Measurements from ENCODE around the gene RAE1.

RAE1 gene

DNA sequence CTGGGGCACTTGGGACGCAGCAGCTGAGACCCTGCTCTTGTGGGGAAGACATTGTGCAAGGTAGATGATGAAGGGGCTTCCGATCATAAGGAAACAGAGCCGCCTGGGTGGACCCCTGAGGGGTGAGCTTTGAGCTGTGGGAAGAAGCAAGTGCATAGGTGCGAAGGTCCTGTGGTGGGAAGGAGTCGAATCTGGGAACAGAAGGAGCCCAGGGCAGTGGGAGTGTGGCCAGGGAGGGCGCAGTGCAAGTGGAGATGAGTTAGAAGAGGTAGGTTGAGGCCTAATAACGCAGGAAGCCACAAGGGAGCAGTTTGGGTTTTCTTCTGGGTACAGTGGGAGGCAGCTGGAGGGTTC lies 50.5 kb downstream of the RAE1 start:
- DNase-seq, result no peak

DNA sequence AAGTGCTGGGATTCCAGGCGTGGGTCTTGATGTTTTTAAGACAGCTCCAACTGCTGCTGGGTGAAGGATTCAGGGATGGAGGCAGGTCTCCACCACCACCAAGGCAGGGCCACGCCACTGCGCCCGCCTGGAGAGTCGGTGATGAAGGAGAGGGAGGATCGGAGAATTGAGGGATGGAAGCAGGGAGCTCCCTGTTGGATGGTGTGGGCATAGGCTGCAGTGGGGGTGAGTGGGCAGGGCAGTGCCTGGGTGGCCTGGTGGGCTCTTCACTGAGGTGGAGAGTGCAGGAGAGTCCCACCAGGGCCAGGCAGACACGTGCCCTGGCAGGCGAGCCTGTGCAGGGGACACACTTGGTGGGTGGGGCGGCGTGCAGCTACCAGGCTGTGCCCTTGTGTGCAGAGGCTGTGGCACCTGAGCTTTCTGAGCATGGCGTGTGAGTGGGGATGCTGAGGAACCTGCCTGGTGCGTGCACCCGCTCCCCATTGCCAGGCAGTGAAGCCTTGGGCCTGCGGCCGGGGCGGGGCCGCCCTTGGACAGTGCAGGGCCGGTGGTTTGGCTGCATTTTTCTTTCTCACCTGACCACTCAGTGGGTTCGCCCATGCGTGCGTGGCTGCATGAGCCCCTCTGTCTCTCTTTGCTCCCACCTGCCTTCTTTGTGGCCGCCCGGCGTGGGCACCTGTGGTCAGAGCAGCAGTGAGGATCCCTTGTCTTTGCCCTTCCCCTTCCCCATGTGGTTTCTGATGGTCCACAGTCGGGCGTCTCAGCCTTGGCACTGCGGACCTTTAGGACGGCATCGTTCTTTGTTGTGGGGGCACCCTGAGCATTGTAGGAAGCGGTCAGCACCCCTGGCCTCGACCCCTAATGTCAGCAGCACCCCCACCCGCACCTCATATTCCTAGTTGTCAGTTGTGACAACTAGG lies 51.4 kb downstream of the RAE1 start:
- no peak for DNase-seq

DNA sequence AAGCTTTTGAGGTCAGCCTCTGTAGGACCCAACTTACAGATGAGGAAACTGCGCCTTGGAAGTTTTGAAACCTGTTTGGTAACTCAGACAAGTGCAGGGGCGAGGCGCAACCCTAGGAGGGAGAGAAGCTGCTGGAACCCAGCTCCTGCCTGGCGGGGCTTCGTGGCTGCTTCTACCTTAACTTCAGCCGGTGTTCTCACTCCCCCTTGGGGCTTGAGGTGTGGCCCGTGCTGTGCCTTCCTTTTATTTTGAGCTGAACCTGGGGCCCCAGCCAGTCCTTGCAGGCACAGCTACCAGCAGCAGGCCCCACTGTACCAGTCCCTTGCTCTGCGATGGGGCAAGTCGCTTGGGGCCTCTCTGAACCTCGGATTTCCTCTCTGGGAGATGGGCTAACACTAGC lies 52.2 kb downstream of the RAE1 start:
- DNase-seq, result no peak

DNA sequence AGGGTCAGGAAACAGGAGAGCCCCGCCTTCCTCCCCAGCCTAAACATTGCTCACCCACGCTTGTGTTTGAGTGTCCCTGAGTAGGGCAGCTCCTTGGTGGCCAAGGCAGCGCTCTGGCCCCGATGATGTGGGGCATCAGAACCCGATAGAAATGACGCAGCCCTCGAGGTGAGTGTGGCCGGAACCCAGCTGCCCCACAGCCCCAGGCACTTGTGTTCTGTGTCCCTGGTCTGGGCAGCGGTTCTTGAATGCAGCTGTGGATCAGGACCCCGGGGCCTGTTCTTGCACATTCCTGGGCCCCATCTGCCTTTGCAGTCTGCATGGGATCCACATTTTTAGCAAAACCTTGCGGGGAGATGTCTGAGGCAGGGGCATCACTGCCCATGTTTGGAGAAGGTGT lies 53.0 kb downstream of the RAE1 start:
- DNase-seq, result no peak

DNA sequence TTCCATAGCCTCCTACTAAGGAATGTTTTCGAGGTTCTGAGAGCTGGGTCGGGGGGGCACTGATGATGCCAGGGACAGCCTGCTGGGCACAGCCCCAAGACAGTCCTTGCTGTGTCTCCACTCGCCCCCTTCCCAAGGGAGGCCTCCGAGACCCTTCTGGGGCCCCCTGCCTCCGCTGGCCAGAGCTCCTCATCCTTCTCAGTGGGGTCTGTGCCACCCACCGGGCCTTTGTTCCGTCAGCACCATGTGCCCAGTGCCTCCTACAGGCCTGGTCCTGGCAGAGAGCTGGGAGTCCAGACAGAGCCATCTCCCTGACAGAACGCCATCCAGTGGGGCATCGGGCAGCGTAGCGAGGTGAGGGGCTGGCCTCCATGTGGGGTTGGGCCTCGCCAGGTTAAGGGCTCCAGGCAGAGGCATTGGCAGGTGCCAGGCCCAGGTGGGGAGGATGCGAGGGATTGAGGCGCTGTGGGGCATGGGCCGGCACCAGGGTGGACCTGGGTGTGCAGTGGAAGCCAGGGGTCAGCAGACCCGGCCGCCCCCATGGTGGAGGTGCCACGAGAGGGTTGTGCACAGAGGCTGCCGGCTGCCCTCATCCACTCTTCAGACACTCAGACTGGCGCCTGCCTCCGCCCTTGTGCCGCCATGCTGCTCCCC lies 53.5 kb downstream of the RAE1 start:
- no peak for DNase-seq

DNA sequence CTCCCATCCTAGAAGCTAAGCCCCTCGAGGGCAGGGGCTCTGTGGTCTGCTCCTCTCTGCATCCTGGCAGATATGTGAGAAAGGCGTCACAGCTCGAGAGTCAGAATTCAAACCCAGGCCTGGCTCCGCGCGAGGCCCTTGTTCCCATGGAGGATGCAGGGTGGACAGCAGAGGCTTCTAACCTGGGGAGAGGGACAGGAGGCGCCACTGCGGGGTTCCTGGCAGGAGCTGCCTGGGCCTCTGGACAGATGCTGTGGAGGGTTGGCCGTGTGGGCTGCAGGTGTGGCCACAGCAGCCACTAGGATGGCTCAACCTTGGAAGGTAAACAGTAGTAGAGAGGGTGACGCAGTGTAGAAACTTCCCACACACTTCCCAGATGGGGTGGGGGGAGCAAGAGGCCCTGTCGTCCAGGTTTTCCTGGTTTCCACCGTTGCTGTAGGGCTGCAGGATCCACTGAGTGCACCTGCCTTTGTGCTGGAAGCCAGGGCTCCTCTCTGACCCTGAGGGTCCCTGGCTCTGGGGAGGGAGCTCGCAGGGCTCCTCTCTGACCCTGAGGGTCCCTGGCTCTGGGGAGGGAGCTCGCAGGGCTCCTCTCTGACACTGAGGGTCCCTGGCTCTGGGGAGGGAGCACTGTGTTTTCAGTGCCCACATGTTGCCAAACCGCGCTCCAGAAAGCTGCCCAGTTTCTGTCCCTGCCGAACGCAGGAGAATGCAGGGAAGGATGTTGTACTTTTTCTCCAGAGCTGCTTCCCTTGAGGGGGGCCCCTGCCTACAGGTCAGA lies 54.4 kb downstream of the RAE1 start:
- DNase-seq, result no peak

DNA sequence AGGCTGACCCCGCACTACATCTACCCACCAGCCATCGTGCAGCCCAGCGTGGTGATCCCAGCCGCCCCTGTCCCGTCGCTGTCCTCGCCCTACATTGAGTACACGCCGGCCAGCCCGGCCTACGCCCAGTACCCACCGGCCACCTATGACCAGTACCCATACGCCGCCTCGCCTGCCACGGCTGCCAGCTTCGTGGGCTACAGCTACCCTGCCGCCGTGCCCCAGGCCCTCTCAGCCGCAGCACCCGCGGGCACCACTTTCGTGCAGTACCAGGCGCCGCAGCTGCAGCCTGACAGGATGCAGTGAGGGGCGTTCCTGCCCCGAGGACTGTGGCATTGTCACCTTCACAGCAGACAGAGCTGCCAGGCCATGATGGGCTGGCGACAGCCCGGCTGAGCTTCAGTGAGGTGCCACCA lies 56.5 kb downstream of the RAE1 start:
- DNase-seq, result no peak

DNA sequence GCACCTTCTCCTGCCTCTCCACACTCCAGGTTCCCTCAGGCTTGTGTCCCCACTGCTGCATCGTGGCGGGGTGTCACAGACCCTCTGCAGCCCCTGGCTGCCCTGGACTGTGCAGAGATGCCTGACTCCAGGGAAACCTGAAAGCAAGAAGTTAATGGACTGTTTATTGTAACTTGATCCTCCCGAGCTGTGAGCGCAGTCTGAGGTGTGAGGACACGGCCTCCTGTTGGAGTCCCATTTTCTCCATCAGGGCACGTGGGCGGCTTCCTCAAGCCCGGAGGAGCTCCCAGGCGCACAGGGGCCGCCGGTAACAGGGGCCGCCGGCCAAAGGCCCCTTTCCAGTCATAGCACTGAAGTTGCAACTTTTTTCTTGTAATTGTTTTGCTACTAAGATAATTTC lies 57.1 kb downstream of the RAE1 start:
- no peak for DNase-seq

DNA sequence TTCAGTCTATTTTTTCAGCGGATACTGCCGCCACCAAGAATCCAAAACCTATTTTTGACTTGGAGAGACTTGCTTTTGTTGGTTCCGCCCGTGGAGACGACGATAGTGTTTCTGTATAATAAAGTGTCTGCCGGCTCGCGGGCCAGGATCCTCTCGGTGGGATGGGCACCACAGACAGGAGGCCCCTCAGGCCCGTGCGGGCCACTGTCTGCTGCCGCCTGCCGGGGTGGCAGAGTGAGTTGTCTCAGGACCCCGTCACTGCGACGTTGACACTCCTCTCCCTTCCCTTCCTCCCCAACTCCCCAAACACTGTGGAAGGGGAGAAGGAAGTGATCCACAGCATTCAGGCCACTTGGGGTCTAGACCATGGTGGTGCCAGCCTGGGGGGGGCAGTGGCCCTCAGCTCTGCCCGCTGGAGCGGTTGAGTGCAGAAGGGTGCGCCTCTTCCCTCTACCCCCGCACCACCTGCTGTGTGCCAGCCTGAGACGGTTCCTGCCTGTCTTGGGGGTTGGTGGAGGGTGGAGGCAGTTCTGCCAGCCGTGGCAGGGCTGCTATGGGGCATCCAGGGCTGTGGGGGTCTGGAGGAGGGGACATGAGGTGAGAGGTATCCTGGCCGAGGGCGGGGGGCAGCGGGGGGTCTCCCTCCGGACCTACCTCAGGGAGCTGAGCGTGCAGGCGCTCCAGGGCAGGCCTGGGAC lies 57.6 kb downstream of the RAE1 start:
- DNase-seq, result no peak

DNA sequence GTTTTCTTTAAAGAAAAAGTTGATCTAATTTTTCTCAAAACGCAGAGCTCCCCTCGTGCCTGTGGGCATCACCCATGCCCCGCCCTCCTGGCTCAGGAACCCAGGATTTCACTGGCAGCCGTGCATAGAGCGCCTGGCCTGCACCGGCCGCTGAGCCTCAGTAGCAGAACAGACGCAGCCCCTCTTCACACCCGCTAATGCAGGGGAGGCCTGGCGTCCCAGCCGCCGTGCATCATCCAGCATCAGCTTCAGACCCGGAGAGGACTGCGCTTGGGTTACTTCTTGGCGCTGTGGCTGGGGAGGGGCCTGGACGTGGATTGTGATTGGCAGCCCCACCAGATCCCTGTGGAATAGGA lies 58.2 kb downstream of the RAE1 start:
- no peak for DNase-seq

DNA sequence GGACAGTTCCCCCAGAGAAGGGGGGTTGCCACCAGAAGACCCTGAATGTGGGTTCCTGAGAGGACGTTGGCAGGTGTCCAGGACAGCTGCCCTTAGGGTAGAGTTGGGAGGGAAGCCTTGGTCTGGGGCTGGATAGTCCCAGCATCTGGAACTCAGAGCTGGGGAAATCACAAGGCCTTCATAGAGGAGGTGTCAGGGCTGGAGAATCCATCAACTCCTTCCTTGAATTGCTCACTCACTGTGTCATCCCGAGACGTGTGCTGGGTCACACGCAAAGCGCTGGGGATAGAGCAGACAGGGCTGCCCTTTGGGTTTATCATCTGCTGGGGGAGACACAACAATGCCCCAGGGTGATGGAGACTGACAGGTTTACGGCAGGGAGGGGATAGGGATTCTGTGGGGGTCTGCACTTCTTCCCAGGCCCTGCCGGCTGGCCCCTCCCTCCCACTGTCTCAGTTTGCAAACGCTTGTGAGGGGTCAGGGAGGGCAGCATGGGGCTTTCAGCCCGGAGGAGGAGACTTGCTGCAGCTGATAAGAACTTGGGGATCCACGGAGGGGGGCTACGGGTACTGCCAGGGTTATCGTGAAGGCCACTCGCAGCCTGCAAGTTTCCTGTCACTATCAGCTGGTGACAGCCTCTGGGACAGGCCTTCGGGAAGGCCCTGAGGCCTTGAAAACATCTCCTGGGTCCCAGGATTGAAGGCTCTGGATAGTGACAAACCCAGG lies 58.8 kb downstream of the RAE1 start:
- DNase-seq, result no peak

DNA sequence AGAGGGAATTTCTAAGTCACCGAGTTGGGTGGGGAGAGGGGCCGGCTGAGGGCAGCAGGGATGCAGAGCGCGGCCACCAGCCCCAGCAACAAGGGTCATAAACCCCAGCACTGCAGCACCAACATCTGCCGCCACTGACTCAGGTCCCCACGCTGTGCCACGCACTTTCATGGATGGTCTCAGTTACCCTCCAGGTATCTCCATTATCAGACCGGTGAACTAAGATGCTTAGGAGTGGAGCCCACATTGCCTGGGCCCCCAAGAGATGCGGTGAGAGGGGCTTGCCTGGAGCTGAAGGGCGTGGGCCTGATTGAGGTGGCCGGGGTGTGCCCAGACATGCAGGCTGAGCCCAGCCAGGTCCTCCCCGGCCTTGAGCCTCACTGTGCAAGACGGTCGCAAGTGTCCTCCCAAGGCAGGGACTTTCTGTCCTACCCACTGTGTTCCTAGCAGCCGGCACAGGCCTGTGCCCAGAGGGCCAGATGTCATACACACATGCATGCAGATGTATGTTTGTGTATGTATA lies 59.4 kb downstream of the RAE1 start:
- DNase-seq, result no peak

DNA sequence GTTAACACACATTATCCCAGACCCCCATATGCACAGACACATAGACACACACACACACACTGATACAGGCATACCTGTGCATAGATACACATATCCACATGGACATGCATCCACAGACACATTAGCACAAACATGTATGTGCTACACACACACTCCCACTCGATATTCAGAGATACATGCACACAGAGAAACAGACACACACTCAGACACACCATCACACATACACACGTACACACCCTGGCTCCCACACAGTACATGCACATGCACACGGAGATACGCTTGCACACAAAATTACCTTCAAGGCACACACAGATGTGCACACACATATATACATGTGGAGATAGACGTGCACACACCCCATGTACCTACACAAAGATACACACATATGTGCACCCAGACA lies 59.9 kb downstream of the RAE1 start:
- no peak for DNase-seq

DNA sequence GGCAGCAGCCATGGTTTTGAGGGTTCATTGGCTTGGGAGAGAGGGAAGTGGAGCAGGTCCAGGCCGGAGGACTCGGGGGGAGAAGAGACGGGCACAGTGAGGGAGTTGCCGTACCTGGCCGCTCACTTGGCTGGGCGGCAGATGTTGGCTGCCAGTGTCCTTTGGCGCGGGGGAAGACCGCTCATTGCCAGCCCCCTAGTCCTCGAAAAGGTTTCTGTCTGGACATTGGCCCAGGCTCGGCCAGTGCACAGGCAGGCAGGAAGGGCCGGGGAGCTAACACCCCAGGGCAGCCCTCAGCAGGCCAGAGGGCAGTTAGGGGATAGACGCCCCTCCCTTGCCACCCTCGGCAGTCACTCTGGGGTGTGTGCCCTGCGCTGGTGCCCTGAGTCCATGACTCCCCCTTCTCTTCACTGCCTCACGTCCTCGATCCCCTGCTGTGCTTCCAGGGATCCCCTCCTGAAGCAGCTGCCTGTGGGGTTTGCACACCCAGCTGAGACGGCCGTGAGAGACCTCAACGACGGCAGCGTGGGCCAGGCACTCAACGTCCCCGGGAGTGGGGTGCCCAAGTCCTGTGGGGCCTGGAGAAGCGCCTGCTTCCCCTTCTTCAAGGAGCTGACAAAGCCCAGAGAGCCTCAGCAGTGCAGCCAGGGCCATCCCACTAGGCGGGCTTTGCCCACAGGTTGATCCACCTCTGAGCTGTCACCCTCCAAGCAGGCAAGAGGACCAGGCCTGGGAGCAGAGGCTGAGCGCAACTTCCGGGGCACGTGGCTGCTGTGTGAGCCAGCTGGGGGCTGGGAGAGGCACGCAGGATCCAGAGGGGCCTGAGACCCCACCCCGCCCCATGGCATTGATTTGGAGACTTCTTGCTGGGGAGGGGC lies 60.6 kb downstream of the RAE1 start:
- no peak for DNase-seq

DNA sequence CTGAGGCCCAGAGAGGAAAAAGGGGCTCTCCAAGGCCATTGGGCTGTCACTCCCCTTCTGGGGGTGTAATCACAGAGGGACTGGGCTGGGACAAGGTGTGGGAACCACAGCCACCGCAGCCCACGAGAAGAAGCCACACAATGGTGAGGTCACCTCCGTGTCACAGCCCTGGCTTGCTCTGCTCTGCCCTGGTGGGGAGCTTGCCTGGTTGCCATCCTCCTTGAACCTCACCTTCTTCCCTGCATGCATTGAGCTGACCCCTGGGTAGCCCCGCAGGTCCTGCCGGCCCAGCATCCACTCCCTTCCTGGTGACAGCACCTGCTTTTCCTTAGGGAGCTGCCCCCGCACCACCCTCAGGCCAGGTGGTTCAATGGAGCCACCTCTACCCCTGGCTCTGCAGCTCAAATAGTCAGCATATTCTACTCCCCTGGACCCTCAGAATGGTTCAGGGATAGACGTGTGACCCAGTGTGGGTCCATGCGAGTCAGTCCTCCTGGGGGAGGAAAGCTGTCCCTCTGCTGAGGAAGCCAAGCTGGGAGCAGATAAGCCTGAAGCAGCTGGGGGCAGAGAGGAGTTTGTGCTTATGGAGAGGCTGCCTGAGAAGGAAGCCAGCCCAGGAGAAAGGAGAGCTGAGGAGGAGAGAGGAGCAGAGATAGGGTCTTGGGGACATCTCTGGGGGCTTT lies 61.4 kb downstream of the RAE1 start:
- DNase-seq, result no peak

DNA sequence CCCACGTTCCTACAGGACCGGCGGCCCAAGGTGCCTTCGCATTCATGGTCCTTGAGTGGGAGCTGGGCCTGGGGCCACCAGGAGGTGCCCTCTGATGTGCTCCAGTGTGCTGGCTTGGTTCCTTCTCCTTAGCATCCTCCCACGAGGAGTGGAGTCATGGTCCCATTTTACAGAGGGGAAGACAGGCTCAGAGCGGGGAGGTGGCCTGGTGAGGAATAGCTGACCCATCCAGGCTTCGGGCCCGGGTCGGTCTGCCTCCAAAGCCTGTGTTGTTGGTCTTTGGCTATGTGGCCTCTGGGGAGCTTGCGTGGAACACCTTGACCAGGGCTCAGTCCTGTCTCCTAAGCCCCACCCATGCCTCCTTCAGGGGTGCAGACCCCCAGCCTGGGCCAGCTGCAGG lies 62.9 kb downstream of the RAE1 start:
- no peak for DNase-seq

DNA sequence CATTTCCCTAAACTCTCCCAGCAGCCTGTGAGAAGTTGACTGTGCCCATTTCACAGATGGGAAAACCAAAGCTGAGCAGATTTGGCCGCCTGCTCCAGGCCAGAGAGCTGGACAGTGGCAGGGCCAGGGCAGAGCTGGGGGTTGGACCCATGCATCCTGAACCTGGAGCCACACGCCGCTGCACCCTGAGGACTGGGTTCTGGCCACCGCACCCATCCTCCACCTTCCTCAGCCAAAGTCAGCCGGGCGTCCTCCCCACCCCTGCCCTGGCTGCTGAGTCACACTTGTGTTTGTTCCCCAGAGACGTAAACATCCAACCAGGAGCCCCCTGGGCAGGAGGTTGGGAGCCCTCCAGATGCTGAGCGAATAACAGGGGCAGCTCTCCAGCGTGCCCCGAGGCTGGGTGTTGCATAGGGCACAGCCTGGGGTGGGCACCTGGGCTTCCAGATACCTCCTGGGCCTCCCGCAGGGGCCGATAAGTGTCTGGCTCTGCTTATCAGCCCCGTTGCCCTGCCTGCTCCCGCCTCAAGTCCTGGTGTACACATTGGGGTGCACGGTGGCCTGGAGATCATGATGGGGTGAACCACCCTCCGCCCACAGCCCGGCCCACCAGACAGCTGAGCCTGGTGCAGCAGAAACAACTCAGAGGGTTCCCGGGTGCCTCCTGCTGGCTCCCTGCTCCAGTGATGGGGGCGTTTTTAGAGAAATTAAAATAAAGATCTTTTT lies 64.0 kb downstream of the RAE1 start:
- DNase-seq, result no peak

DNA sequence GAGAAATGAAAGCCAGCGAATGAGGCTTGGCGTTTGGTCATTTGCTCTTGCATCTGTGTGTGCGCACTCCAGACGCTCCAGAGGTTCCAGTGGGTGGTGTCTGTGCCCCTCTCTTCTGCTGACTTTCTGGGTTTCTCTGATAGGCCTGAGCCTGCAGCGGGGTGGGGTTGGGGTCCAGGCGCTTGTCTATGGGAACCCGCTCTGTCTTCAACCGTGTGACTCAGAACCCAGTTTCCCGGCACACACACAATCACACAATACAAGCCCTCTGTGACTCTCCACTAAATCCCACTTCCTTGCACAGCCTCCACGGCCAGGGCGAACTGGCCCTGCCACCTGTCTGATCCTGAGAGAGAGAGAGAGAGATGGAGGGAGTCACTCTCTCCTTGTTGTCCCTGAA lies 64.7 kb downstream of the RAE1 start:
- DNase-seq, result no peak

DNA sequence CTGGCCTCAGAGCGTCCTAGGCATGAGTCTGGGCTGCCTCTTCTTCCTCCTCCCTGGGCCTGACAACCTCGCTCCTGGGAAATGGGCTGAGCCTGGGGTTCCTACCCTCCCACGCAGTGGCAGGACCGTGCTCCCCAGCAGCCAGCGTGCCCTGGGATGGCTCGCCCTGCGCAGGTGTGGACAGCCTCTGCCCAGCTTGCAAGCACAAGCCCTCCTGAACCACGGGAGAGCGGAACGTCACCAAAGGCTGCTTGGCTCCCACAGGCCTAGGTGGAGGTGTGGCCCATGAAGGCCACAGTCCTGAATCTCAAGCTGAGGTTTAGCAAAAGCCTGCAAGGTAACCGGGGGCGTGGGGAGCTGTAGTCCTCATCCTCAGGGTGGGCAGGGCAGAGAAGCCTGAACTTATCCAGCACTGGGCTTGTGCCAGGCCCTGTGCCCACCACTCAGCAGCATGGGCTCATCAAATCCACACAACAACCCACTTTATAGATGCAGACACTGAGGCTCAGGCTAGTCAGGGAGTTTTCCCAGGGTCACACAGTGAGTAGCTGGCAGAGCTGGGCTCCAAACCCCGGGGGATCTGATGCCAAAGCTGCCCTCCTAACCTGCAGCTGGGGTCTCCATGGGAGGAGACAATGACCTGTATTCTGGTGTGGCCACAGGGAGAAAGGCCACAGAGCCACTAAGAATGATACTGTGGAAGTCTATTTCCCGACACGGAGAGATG lies 65.4 kb downstream of the RAE1 start:
- no peak for DNase-seq
